ENCODE measurements around the gene SRRD.

- TF ChIP-seq CTCF (IDR thresholded peaks at IDR 0.05) (no peak), REST (IDR thresholded peaks at IDR 0.05; ENCODE audit: insufficient read depth in 1 of 2, low read depth in 2 of 2, low read length in 1 of 2) (no peak), TCF7L2 (IDR thresholded peaks at IDR 0.05; ENCODE audit: low read depth, low read length) (no peak), POLR2AphosphoS5 (IDR thresholded peaks at IDR 0.05; ENCODE audit: low read depth, low read length) (no peak), SIN3A (IDR thresholded peaks at IDR 0.05; ENCODE audit: borderline replicate concordance, insufficient read depth, low read depth, low read length) (no peak)
Observed at GRCh38 chr22:26457661-26458272, 25.9 kb upstream of the SRRD start.

Measured in Panc1 (cell line).